PC-9 (cell line): ENCODE data around the gene SNX27. TPM values are rescaled to one million over a fixed set of nuclear protein-coding genes. Genes with fewer than 3 reads are reported as not detected.

Experiments
- Bru-seq: library from RNA; stranded (reverse); fragments of 400-500 nt; gene quantifications from one replicate; lab custom pipeline; 2021; lab: Mats Ljungman, UMichigan
- BruChase-seq, 2 experiments: library from RNA; stranded (reverse); fragments of 400-500 nt; gene quantifications; one replicate each; lab custom pipeline; 2021; lab: Mats Ljungman, UMichigan
- BruUV-seq: library from RNA; stranded (reverse); fragments of 400-500 nt; replicated peaks from 2 replicates; lab custom pipeline; 2021; lab: Mats Ljungman, UMichigan
- CTCF ChIA-PET: fragments of 300-600 bp; sonication (Branson Sonifier 250); formaldehyde crosslinking; loops from one replicate; lab custom pipeline; 2022; ENCODE audit warnings: antibody characterized with exemption; lab: Charles Lee
- POLR2A ChIA-PET: fragments of 300-600 bp; sonication (Branson Sonifier 250); formaldehyde crosslinking; loops from one replicate; lab custom pipeline; 2022; ENCODE audit warnings: antibody characterized with exemption; ENCODE audit not compliant: unreplicated experiment; lab: Charles Lee
- DNase-seq, 2 experiments: peaks; one replicate each; pipeline versions ENCODE4 v3.0.0 to v3.0.0-alpha.2; 2015 to 2022; ENCODE audit warnings: mixed read lengths in 1 of 2
- H2AFZ ChIP-seq: fragments of 200-600 bp; sonication (generic); 2 replicates; pipeline ENCODE4 v1.8.1; 2017; ENCODE audit warnings: antibody characterized with exemption
- H3F3A ChIP-seq: fragments of 200-600 bp; sonication (generic); 2 replicates; pipeline ENCODE4 v1.8.1; 2017; ENCODE audit warnings: antibody characterized with exemption, mild to moderate bottlenecking, low read depth; ENCODE audit not compliant: insufficient read depth
- H3K27ac ChIP-seq: fragments of 200-600 bp; sonication (generic); 2 replicates; pipeline ENCODE4 v1.6.1; 2016; ENCODE audit warnings: mixed run types
- H3K27me3 ChIP-seq: fragments of 200-600 bp; sonication (generic); 2 replicates; pipeline ENCODE4 v1.6.1; 2016; ENCODE audit warnings: low read depth, mixed run types; ENCODE audit not compliant: insufficient read depth
- H3K36me3 ChIP-seq: fragments of 200-600 bp; sonication (generic); 2 replicates; pipeline ENCODE4 v1.6.1; 2016; ENCODE audit warnings: low read depth, mixed run types
- H3K4me1 ChIP-seq: fragments of 200-600 bp; sonication (generic); replicated peaks from 2 replicates; pipeline ENCODE4 v1.6.1; 2016; ENCODE audit warnings: mixed run types; ENCODE audit not compliant: insufficient read depth
- H3K4me2 ChIP-seq: fragments of 200-600 bp; sonication (generic); 2 replicates; pipeline ENCODE4 v1.6.1; 2017; ENCODE audit warnings: mixed run types
- H3K4me3 ChIP-seq: fragments of 200-600 bp; sonication (generic); 2 replicates; pipeline ENCODE4 v1.6.1; 2016; ENCODE audit warnings: mixed run types
- H3K79me2 ChIP-seq: fragments of 200-600 bp; sonication (generic); 2 replicates; pipeline ENCODE4 v1.6.1; 2017; ENCODE audit warnings: low read depth, mixed run types
- H3K9me2 ChIP-seq: fragments of 200-600 bp; sonication (generic); 2 replicates; pipeline ENCODE4 v1.8.1; 2017; ENCODE audit warnings: mild to moderate bottlenecking; ENCODE audit not compliant: insufficient read depth
- H3K9me3 ChIP-seq: fragments of 200-600 bp; sonication (generic); 2 replicates; pipeline ENCODE4 v1.8.1; 2016; ENCODE audit warnings: low read depth; ENCODE audit not compliant: insufficient read depth
- H4K20me1 ChIP-seq: fragments of 200-600 bp; sonication (generic); 2 replicates; pipeline ENCODE4 v1.8.1; 2017; ENCODE audit not compliant: insufficient read depth
- CTCF ChIP-seq: fragments of 200-600 bp; sonication (generic); conservative IDR thresholded peaks from 2 replicates; pipeline ENCODE4 v1.6.1; 2017; ENCODE audit warnings: mixed run types, antibody characterized with exemption, mild to moderate bottlenecking, moderate library complexity
- EZH2 ChIP-seq: fragments of 200-600 bp; sonication (generic); IDR thresholded peaks from 2 replicates; pipeline ENCODE4 v1.8.0; 2017; ENCODE audit warnings: antibody characterized with exemption, low read depth
- intact Hi-C: fragments of 100-400 bp; cut with micrococcal nuclease; formaldehyde crosslinking; loops from one replicate; pipeline ENCODE4 v1.10.0; 2022; ENCODE audit not compliant: unreplicated experiment
- long read RNA-seq: library from polyadenylated mRNA; stranded (forward); transcript quantifications from one replicate; pipeline ENCODE4 v2.0.0, GENCODE V29; 2022
- total RNA-seq: library from RNA; stranded (reverse); gene quantifications from 2 replicates; pipeline ENCODE4 v1.2.3, GENCODE V29; 2021

SNX27 gene
- total RNA-seq (24.6 and 40.1 TPM in 2 replicates), Bru-seq, nascent RNA (percentile 72 among the genes with signal in this experiment), BruChase-seq, experiment 1, labeled RNA remaining after a 2-hour chase (percentile 84 among the genes with signal in this experiment), BruChase-seq, experiment 2, labeled RNA remaining after a 6-hour chase (percentile 81 among the genes with signal in this experiment)
- long read RNA-seq, partial matches to known transcripts, result 0 of 9 reads
- long read RNA-seq, other reads (novel, unspliced or antisense), result 9 of 9 reads

GRCh38 chr1:151611832-151612500, at the start of gene SNX27:
Gene SNX27 (plus strand): TSS chr1:151612050. CDS start chr1:151612202, 152 bp downstream.
- ChIA-PET POLR2A (interaction anchor here (0.5 to 0.6 kb wide), 2 partner anchors 57 to 69 kb away, joined by 3 to 14 read pairs; no protein-coding TSS in a partner anchor), CTCF (no interaction called here)
- TF ChIP-seq EZH2, result no peak
- no peak for TF ChIP-seq CTCF
- BruUV-seq, result no TSS peak
- Histone ChIP-seq H3F3A (peaks cover 20% of the 10 kb centered on the region), H4K20me1 (no peaks in the 10 kb centered on the region), H3K9me3 (no peaks in the 10 kb centered on the region), H3K4me2 (peak within 1 kb of the TSS; percentile 93), H3K27ac (peak within 1 kb of the TSS; percentile 88), H3K79me2 (peaks cover 45% of the 10 kb centered on the region), H3K36me3 (no peaks in the 10 kb centered on the region), H3K4me3 (peak within 1 kb of the TSS; percentile 71), H3K27me3 (no peaks in the 10 kb centered on the region), H2AFZ (peak within 1 kb of the TSS; percentile 94), H3K4me1 (peaks cover 74% of the 10 kb centered on the region), H3K9me2 (no peaks in the 10 kb centered on the region)
- intact Hi-C loops, result no loop called here
- peak; percentile 78 to 83 for DNase-seq

- Histone ChIP-seq H3K27ac (no peak overlapping the region), H3K4me3 (no peak overlapping the region), H3K79me2 (peaks cover 39% of the 10 kb centered on the region), H3K27me3 (no peaks in the 10 kb centered on the region), H3K36me3 (peaks cover 51% of the 10 kb centered on the region), H3K4me2 (no peak overlapping the region), H3K9me3 (no peaks in the 10 kb centered on the region), H3F3A (peaks cover 43% of the 10 kb centered on the region), H2AFZ (no peak overlapping the region), H3K9me2 (no peaks in the 10 kb centered on the region), H4K20me1 (peaks cover 5% of the 10 kb centered on the region), H3K4me1 (peaks cover 22% of the 10 kb centered on the region)
- ChIA-PET CTCF (interaction anchor here (0.6 kb wide), 1 partner anchor 227 kb away, joined by 3 read pairs; no protein-coding TSS in a partner anchor), POLR2A (no interaction called here)
- peak in 1 of 2 experiments; percentile 33 for DNase-seq
- intact Hi-C loops, result no loop called here
- BruUV-seq, result no TSS peak
- TF ChIP-seq CTCF (no peak), EZH2 (no peak)
Measured at GRCh38 chr1:151562661-151563060, 49.2 kb upstream of the SNX27 start.

GRCh38 chr1:151563376-151563775, 48.5 kb upstream of the SNX27 start:
- CTCF ChIA-PET, result no interaction called here
- intact Hi-C loops, result no loop called here

More at GRCh38 chr1:151563376-151563775, 48.5 kb upstream of the SNX27 start:
- POLR2A ChIA-PET, result interaction anchor here (0.5 kb wide), 1 partner anchor 226 kb away, joined by 3 read pairs; no protein-coding TSS in a partner anchor
- Histone ChIP-seq H3K27me3 (no peaks in the 10 kb centered on the region), H3K4me3 (no peak overlapping the region), H3K36me3 (peaks cover 49% of the 10 kb centered on the region), H3K9me3 (no peaks in the 10 kb centered on the region), H2AFZ (no peak overlapping the region), H3K9me2 (no peaks in the 10 kb centered on the region), H3K79me2 (peaks cover 33% of the 10 kb centered on the region), H4K20me1 (peaks cover 8% of the 10 kb centered on the region), H3K4me2 (no peak overlapping the region), H3F3A (peaks cover 51% of the 10 kb centered on the region), H3K27ac (no peak overlapping the region), H3K4me1 (peaks cover 30% of the 10 kb centered on the region)
- peak in 1 of 2 experiments; percentile 86 for DNase-seq
- no TSS peak for BruUV-seq
- no peak for TF ChIP-seq CTCF
- no peak for TF ChIP-seq EZH2
